Right lung (tissue), 5 donors: Measurements from ENCODE around the gene PSMA5. TPM values are rescaled to one million over a fixed set of nuclear protein-coding genes. Genes with fewer than 3 reads are reported as not detected.

Experiments used
- DNase-seq, 2 donors: peaks; one replicate each; pipeline ENCODE4 v3.0.0-alpha.2; 2013
- polyA plus RNA-seq, 5 donors: library from polyadenylated mRNA; unstranded; fragments of 120-200 nt; gene quantifications; one replicate each; pipeline versions ENCODE4 v1.2.1 to v1.2.3, GENCODE V29; 2013; ENCODE audit warnings: inconsistent platforms in 1 of 5, low replicate concordance in 1 of 5; ENCODE audit not compliant: insufficient read length in 5 of 5, insufficient read depth in 1 of 5

The PSMA5 gene
- polyA plus RNA-seq, 5 donors = 74.2 to 99.6 (median 89.2) TPM

- no peak for DNase-seq
These were observed 55.4 kb downstream of the PSMA5 start for GRCh38 chr1:109370712-109371340.

- no peak for DNase-seq
These were observed 57.0 kb downstream of the PSMA5 start for GRCh38 chr1:109369167-109369746.

DNA sequence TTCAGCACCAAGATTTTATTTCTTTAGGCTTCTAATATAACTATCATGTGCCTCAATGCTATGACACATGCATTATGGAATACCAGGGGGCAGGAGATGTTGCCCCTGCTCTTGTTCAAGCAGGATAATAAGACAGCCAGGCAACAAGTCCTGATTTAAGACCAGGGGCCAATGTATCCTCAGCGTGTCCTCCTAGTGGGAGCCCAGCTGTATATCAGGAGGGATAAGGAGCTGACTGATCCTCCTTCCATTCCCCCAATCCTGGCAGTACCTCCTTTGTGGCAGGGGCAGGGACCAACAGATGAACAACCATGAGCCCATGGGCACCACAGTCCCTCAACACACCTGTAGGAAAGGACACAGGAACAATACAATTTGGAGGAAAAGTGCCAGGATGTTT, 57.8 kb downstream of the PSMA5 start:
- DNase-seq = no peak

- no peak for DNase-seq
These were observed 58.6 kb downstream of the PSMA5 start for GRCh38 chr1:109367626-109368025.

GRCh38 chr1:109365642-109366204, 60.5 kb downstream of the PSMA5 start:
- DNase-seq = no peak

DNA sequence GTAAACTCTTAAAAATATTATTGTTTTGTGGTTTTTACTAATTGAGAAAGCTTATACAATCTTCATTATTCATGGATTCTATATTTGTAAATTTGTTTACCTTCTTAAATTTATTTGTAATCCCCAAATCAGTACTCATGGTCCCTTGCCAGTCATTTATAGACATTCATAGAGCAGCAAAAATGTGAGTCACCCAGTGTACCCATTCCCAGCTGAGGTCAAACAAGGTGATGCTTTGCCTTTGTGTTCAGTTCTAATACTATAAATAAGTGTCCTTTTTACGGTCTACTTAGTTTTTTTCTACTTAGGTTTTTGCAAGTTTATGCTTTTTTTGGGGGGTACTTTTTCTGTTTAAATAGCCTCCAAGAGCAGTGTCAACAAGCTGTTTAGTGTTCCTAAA, 64.6 kb downstream of the PSMA5 start:
- no peak for DNase-seq

- no peak for DNase-seq
These were observed 65.2 kb downstream of the PSMA5 start for GRCh38 chr1:109361069-109361468.

GRCh38 chr1:109357616-109358015, 68.6 kb downstream of the PSMA5 start:
- DNase-seq = peak; percentile 31 to 50

DNA sequence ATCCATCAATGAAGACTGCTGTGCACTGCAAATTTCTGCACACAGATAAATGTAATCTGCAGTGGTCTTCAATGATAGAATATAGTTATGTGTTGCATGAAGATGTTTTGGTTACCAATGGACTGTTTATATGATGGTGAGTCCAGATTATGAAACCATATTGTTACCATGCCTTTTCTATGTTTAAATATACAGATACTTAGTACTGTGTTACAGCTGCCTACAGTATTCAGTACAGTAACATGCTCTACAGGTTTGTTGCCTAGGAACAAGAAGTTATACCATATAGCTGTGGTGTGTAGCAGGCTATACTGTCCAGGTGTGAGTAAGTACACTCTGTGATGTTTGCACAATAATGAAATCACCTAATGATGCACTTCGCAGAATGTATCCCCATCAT, 69.3 kb downstream of the PSMA5 start:
- peak; percentile 16 to 50 for DNase-seq

DNA sequence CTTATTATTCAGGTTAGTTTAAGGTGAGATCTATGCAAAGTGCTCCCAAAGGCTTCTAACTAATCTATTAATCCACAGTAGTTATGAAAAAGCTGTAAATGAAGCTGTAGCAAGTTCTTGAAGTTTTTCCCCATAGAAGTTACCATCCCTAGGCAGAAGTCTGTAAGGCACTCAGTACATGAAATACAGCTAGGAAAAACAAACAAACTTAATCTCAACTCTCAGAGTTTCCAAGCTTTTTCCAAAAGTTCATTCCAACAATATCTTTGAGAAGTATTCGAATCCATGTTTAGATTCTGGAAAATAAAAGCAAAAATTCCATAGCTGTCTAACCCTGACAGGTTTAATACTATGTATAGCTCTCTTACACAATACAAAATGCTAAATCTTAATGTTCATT, 69.7 kb downstream of the PSMA5 start:
- DNase-seq = no peak

GRCh38 chr1:109354929-109355328, 71.3 kb downstream of the PSMA5 start:
- no peak for DNase-seq

DNA sequence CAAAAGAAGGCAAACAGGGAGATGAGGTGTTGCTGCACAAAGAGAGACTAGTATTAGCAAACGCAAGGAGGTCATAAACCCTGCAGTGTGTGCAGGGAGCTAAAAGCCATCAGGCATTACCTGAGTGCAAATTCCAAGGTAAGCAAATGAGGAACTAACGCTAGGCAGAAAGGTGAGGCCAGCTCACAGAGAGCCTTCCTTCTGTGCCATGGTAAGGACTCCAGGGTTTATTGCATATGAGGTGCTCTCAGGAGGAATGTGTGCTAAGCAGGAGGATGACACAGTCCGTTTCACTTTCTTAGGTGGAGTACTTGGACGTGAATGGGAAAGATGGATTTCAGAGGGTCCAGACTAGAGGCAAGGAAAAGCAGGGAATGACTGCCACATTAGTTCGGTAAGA, 74.8 kb downstream of the PSMA5 start:
- DNase-seq = no peak

GRCh38 chr1:109350655-109351054, 75.6 kb downstream of the PSMA5 start:
- no peak for DNase-seq

DNA sequence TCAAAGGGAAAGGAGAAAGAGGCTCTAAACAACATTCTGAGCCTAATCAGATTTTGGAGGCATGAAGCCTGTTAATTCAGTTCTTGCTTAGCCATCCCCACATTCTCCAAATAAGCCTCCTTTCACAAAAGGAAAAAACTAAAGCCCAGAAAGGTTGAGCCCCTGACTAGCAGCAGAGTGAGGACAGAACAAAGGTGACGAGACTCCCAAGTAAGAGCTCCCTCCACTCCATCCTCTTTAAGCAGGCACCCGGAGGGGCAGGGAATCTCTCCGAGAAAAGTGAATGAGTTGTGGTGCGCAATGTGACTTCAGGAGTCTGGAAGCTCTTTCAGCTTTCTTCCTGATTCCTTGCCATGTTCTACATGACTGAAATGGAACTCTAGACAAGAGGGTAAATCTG, 76.1 kb downstream of the PSMA5 start:
- no peak for DNase-seq

Other genes with a start within 250 kb of the PSMA5 start
- 100 to 1,000 TPM; 143 to 159 (median 145) TPM for gene SARS1, start 212.5 kb downstream of the PSMA5 start, polyA plus RNA-seq
- gene CELSR2, start 176.9 kb downstream of the PSMA5 start, polyA plus RNA-seq = 10 to 100 TPM in 3 of 5 donors, 1 to 10 TPM in 2; 9.6 to 17.0 (median 13.5) TPM
- 10 to 100 TPM; 32.5 to 48.9 (median 39.3) TPM for gene PSRC1, start 143.3 kb downstream of the PSMA5 start, polyA plus RNA-seq
- gene MYBPHL, start 119.4 kb downstream of the PSMA5 start, polyA plus RNA-seq = under 1 TPM in 4 of 5 donors, not detected in 1; 0.14 to 0.39 (median 0.22) TPM
- gene SORT1, start 28.5 kb downstream of the PSMA5 start, polyA plus RNA-seq = 10 to 100 TPM; 34.0 to 51.2 (median 42.6) TPM
- 1 to 10 TPM in 1 of 5 donors, under 1 TPM in 4; 0.13 to 9.0 (median 0.26) TPM for gene SYPL2, start 40.1 kb upstream of the PSMA5 start, polyA plus RNA-seq
- gene ATXN7L2, start 57.5 kb upstream of the PSMA5 start, polyA plus RNA-seq = 10 to 100 TPM in 1 of 5 donors, 1 to 10 TPM in 4; 6.6 to 13.6 (median 8.0) TPM
- gene CYB561D1, start 67.6 kb upstream of the PSMA5 start, polyA plus RNA-seq = 1 to 10 TPM; 4.8 to 9.5 (median 8.5) TPM
- 1 to 10 TPM; 2.6 to 5.1 (median 3.7) TPM for gene AMIGO1, start 83.3 kb upstream of the PSMA5 start, polyA plus RNA-seq
- 1 to 10 TPM in 1 of 5 donors, under 1 TPM in 4; 0.27 to 1.7 (median 0.40) TPM for gene GPR61, start 113.4 kb upstream of the PSMA5 start, polyA plus RNA-seq
- 10 to 100 TPM in 4 of 5 donors, 1 to 10 TPM in 1; 9.7 to 12.8 (median 10.9) TPM for gene GNAI3, start 122.2 kb upstream of the PSMA5 start, polyA plus RNA-seq
- under 1 TPM in 1 of 5 donors, not detected in 4; 0.11 TPM for gene GNAT2, start 193.2 kb upstream of the PSMA5 start, polyA plus RNA-seq
- gene AMPD2, start 193.4 kb upstream of the PSMA5 start, polyA plus RNA-seq = 10 to 100 TPM; 34.9 to 56.9 (median 50.8) TPM
- 10 to 100 TPM; 27.7 to 34.1 (median 32.0) TPM for gene GSTM4, start 229.7 kb upstream of the PSMA5 start, polyA plus RNA-seq
- gene GSTM2, start 241.6 kb upstream of the PSMA5 start, polyA plus RNA-seq = 100 to 1,000 TPM; 211 to 275 (median 236) TPM